ENCODE measurements around the gene PRC1. TPM values are rescaled to one million over a fixed set of nuclear protein-coding genes. Genes with fewer than 3 reads are reported as not detected.

Gene PRC1
- total RNA-seq, 1 donor from 2014 or later = 161 TPM

DNA sequence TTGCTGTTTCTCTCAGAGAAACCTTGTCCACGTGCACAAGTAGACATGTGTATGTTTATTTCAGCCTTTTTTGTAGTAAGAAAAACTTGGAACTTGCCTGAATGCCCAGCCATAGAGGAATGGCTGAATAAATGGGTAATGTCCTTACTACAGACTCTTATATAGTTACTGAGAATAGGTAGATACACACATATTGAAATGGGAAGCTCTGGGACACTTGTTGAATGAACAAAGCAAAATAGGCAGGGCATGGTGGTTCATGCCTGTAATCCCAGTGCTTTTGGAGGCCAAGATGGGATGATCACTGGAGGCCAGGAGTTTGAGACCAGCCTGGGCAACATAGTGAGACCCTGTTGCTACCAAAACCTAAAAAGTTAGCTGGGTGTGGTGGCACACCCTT, 57.5 kb downstream of the PRC1 start:
- TF ChIP-seq, protein P1, sequence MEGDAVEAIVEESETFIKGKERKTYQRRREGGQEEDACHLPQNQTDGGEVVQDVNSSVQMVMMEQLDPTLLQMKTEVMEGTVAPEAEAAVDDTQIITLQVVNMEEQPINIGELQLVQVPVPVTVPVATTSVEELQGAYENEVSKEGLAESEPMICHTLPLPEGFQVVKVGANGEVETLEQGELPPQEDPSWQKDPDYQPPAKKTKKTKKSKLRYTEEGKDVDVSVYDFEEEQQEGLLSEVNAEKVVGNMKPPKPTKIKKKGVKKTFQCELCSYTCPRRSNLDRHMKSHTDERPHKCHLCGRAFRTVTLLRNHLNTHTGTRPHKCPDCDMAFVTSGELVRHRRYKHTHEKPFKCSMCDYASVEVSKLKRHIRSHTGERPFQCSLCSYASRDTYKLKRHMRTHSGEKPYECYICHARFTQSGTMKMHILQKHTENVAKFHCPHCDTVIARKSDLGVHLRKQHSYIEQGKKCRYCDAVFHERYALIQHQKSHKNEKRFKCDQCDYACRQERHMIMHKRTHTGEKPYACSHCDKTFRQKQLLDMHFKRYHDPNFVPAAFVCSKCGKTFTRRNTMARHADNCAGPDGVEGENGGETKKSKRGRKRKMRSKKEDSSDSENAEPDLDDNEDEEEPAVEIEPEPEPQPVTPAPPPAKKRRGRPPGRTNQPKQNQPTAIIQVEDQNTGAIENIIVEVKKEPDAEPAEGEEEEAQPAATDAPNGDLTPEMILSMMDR (conservative IDR thresholded peaks at IDR 0.05) = no peak

DNA sequence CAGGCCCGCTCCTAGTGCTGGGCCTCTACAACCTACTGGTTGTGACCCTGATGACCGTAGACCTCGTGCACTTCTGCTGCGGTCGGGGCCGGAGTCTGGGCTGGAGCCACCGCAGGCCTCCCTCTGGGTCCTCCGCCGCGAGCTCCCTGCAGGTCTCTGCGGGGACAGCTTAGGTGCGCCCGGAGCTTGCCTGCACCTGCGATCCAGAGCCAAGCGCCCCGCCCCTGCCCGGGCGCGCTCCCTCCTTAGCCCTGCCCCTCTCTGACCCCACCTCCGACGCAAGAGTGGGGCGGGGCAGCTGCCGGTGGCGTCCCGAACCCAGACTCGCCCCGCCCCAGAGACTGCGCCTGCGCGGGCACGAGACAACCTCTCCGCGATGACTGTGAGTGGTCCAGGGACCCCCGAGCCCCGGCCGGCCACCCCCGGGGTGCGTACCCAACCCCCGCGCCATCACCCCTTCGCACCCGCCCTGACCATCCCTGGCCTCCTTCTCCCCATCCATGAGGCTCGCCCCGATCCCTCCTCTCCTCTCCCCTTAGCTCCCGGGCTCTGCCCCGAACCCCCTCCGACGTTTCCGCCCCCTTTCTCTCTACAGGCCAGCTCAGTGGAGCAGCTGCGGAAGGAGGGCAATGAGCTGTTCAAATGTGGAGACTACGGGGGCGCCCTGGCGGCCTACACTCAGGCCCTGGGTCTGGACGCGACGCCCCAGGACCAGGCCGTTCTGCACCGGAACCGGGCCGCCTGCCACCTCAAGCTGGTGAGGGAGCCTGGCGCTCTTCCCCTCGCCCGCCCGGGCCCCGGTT, 59.2 kb downstream of the PRC1 start, which contains the start of gene UNC45A:
Gene UNC45A, plus strand, starts transcription at position 337 of the 803 bp plus-strand sequence. Its CDS starts 40 bp downstream, at position 377.
- peaks cover 32% of the 10 kb centered on the region for H3K4me1 Mint-ChIP-seq
- peak within 1 kb of the TSS; percentile 81 for H3K27ac Mint-ChIP-seq (ENCODE audit: unreplicated experiment)
- DNase-seq (ENCODE audit: low read depth, low spot score) = peak; percentile 89
- TF ChIP-seq, protein P1 (conservative IDR thresholded peaks at IDR 0.05) = no peak
- peaks cover 6% of the 10 kb centered on the region for H3K36me3 Mint-ChIP-seq (ENCODE audit: low read depth)
- H3K27me3 Mint-ChIP-seq (ENCODE audit: low read depth) = no peaks in the 10 kb centered on the region
- no peaks in the 10 kb centered on the region for H3K9me3 Mint-ChIP-seq
- H3K4me3 Mint-ChIP-seq = peak within 1 kb of the TSS; percentile 91

More for the DNA sequence above, 57.5 kb downstream of the PRC1 start:
- Mint-ChIP-seq H3K27ac (ENCODE audit: unreplicated experiment) (no peak overlapping the region), H3K27me3 (ENCODE audit: low read depth) (no peaks in the 10 kb centered on the region), H3K4me1 (peaks cover 25% of the 10 kb centered on the region), H3K4me3 (peak overlapping the region; percentile 91), H3K36me3 (ENCODE audit: low read depth) (peaks cover 6% of the 10 kb centered on the region), H3K9me3 (no peaks in the 10 kb centered on the region)
- DNase-seq (ENCODE audit: low read depth, low spot score) = no peak

DNA sequence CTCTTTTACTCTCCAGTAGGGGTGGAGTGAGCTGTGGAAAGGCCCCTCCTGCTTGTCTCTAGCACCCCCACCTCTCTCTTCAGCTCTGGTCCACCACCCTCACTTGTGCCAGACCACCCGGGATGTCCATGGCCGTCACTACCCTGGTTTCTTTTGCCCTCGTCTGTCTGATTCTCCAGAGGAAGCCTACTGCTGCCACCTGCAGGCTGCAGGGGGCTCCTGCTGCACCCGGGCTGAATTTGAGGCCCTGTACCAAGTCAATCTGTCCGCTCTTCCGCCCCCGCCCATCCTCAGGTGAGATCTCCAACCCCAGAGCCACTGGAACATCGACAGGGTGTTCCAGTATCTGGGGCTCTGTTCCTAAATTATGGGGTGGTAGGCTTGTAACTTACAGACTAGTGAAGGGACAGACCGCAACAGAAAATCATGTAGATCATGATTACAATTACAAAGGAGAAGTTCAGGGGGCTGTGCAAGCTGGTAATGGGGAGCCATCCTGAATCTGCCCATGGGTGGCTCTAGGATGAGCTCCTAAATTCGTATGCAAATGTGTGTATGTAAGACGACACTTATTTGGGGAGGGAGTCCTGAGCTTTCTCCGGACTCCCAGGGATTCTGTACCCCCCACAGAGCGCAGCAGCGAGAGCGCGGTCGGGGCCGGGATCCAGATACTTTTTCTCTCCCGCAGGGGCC, 59.9 kb downstream of the PRC1 start:
- Mint-ChIP-seq H3K4me3 (peak overlapping the region; percentile 91), H3K9me3 (no peaks in the 10 kb centered on the region), H3K4me1 (peaks cover 32% of the 10 kb centered on the region), H3K27ac (ENCODE audit: unreplicated experiment) (no peak overlapping the region), H3K27me3 (ENCODE audit: low read depth) (no peaks in the 10 kb centered on the region), H3K36me3 (ENCODE audit: low read depth) (peaks cover 2% of the 10 kb centered on the region)
- peak; percentile 82 for DNase-seq (ENCODE audit: low read depth, low spot score)
- TF ChIP-seq, protein P1 (conservative IDR thresholded peaks at IDR 0.05) = peak; percentile 86

DNA sequence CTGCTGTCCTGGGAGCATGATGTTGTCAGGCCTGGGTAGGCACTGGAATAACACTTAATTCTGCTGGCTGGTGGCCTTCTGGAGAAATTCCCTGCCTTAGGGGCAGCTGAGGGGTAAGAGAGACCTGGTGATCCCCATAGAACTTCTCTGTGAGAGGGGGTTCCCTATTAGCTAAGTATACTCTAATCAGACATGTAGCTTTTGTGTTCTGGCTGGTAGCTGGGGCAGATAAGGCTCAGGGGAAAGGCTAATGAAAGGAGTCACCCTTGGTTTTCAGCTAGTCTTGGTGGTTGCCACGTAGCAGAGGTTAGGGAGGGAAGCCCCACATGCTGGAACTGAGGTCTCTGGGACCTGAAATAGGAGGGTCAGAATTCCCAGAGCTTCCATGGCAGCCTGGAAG, 61.0 kb downstream of the PRC1 start:
- Mint-ChIP-seq H3K27ac (ENCODE audit: unreplicated experiment) (no peak overlapping the region), H3K36me3 (ENCODE audit: low read depth) (peaks cover 1% of the 10 kb centered on the region), H3K4me3 (peak overlapping the region; percentile 91), H3K27me3 (ENCODE audit: low read depth) (no peaks in the 10 kb centered on the region), H3K4me1 (peaks cover 32% of the 10 kb centered on the region), H3K9me3 (no peaks in the 10 kb centered on the region)
- DNase-seq (ENCODE audit: low read depth, low spot score) = no peak
- TF ChIP-seq, protein P1 (conservative IDR thresholded peaks at IDR 0.05) = no peak

DNA sequence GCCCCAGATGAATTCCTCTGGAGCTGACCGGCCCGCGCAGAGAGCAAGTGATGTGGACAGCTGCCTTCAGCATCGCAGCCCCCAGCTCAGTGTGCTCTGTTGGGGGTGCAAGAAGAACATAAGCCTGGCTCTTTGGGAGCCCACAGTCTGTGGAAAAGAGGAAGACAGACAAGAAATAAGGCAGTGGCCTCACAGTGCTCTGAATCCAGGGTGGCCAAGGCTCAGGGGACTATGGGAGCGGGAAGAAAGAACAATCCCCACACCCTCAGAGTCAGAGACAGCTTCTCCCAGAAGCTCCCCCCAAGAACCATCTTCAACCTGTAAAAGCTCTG, 61.7 kb downstream of the PRC1 start:
- Mint-ChIP-seq H3K4me3 (peak overlapping the region; percentile 91), H3K36me3 (ENCODE audit: low read depth) (no peaks in the 10 kb centered on the region), H3K9me3 (no peaks in the 10 kb centered on the region), H3K27ac (ENCODE audit: unreplicated experiment) (no peak overlapping the region), H3K27me3 (ENCODE audit: low read depth) (no peaks in the 10 kb centered on the region), H3K4me1 (peaks cover 32% of the 10 kb centered on the region)
- DNase-seq (ENCODE audit: low read depth, low spot score) = no peak
- TF ChIP-seq, protein P1 (conservative IDR thresholded peaks at IDR 0.05) = no peak

Measured in neural crest cell (in vitro differentiated cells).